Measurements from ENCODE around the gene B9D2. TPM values are rescaled to one million over a fixed set of nuclear protein-coding genes. Genes with fewer than 3 reads are reported as not detected.

Gene B9D2
- polyA plus RNA-seq, 1 donor from 2014 or later = 15.9 TPM

GRCh38 chr19:41359741-41360140 is 4.2 kb downstream of the B9D2 start:
- Histone ChIP-seq H2AFZ (ENCODE audit: low read depth, low read length) (no peak overlapping the region), H3K36me3 (ENCODE audit: insufficient read depth, low read length) (no peaks in the 10 kb centered on the region), H3K4me3 (ENCODE audit: low read length) (no peak overlapping the region), H3F3A (ENCODE audit: insufficient read depth, low read length, poor library complexity, severe bottlenecking) (peaks cover 5% of the 10 kb centered on the region), H3K4me2 (ENCODE audit: low read length) (no peak overlapping the region), H3K27me3 (ENCODE audit: insufficient read depth, low read depth, low read length) (no peaks in the 10 kb centered on the region), H3K9me3 (ENCODE audit: low read length) (no peaks in the 10 kb centered on the region), H3K27ac (ENCODE audit: low read length) (no peak overlapping the region), H3K9me2 (ENCODE audit: insufficient read depth, low read length) (no peaks in the 10 kb centered on the region), H3K9ac (ENCODE audit: low read length) (no peak overlapping the region), H4K20me1 (ENCODE audit: insufficient read depth) (no peaks in the 10 kb centered on the region), H3K79me2 (replicated peaks; ENCODE audit: insufficient read depth, low read length) (peaks cover 2% of the 10 kb centered on the region)
- TF ChIP-seq POLR2AphosphoS5 (IDR thresholded peaks at IDR 0.05) (no peak), EP300 (conservative IDR thresholded peaks at IDR 0.05; ENCODE audit: poor library complexity, severe bottlenecking) (no peak), RAD21 (conservative IDR thresholded peaks at IDR 0.05) (no peak), TAF1 (IDR thresholded peaks at IDR 0.05; ENCODE audit: low read depth) (no peak), MXI1 (conservative IDR thresholded peaks at IDR 0.05; ENCODE audit: poor library complexity, severe bottlenecking) (no peak), SMC3 (conservative IDR thresholded peaks at IDR 0.05; ENCODE audit: poor library complexity) (no peak), REST (IDR thresholded peaks at IDR 0.05; ENCODE audit: borderline replicate concordance) (no peak), EZH2 (IDR thresholded peaks at IDR 0.05; ENCODE audit: borderline replicate concordance, insufficient read depth, low read length, poor library complexity, severe bottlenecking) (no peak), CTCF (IDR thresholded peaks at IDR 0.05; ENCODE audit: poor library complexity, severe bottlenecking) (no peak)

GRCh38 chr19:41357746-41358145 is 6.2 kb downstream of the B9D2 start:
- no peak overlapping the region for H3K9ac ChIP-seq (ENCODE audit: low read length)
- H4K20me1 ChIP-seq (ENCODE audit: insufficient read depth) = no peaks in the 10 kb centered on the region
- H3K36me3 ChIP-seq (ENCODE audit: insufficient read depth, low read length) = no peaks in the 10 kb centered on the region
- H3K79me2 ChIP-seq (replicated peaks; ENCODE audit: insufficient read depth, low read length) = no peaks in the 10 kb centered on the region
- no peak for TF ChIP-seq SMC3 (conservative IDR thresholded peaks at IDR 0.05; ENCODE audit: poor library complexity)
- TF ChIP-seq REST (IDR thresholded peaks at IDR 0.05; ENCODE audit: borderline replicate concordance) = no peak
- no peak for TF ChIP-seq POLR2AphosphoS5 (IDR thresholded peaks at IDR 0.05)
- no peak for TF ChIP-seq CTCF (IDR thresholded peaks at IDR 0.05; ENCODE audit: poor library complexity, severe bottlenecking)
- no peak for TF ChIP-seq RAD21 (conservative IDR thresholded peaks at IDR 0.05)
- no peak for TF ChIP-seq EZH2 (IDR thresholded peaks at IDR 0.05; ENCODE audit: borderline replicate concordance, insufficient read depth, low read length, poor library complexity, severe bottlenecking)
- no peak for TF ChIP-seq TAF1 (IDR thresholded peaks at IDR 0.05; ENCODE audit: low read depth)
- no peak for TF ChIP-seq EP300 (conservative IDR thresholded peaks at IDR 0.05; ENCODE audit: poor library complexity, severe bottlenecking)
- no peak for TF ChIP-seq MXI1 (conservative IDR thresholded peaks at IDR 0.05; ENCODE audit: poor library complexity, severe bottlenecking)
- H3K27ac ChIP-seq (ENCODE audit: low read length) = no peak overlapping the region
- no peaks in the 10 kb centered on the region for H3K9me2 ChIP-seq (ENCODE audit: insufficient read depth, low read length)
- H3F3A ChIP-seq (ENCODE audit: insufficient read depth, low read length, poor library complexity, severe bottlenecking) = no peaks in the 10 kb centered on the region
- no peak overlapping the region for H3K4me2 ChIP-seq (ENCODE audit: low read length)
- no peak overlapping the region for H3K4me3 ChIP-seq (ENCODE audit: low read length)
- H3K9me3 ChIP-seq (ENCODE audit: low read length) = no peaks in the 10 kb centered on the region
- no peak overlapping the region for H2AFZ ChIP-seq (ENCODE audit: low read depth, low read length)
- H3K27me3 ChIP-seq (ENCODE audit: insufficient read depth, low read depth, low read length) = peaks cover 19% of the 10 kb centered on the region
